Right ventricle myocardium inferior (tissue), 1 donor: Measurements from ENCODE around the gene RNASE4. TPM values are rescaled to one million over a fixed set of nuclear protein-coding genes. Genes with fewer than 3 reads are reported as not detected.
"Not testable (repeated sequence)": the region's sequence is repeated elsewhere in the genome, so short reads cannot be mapped to it uniquely, and the experiment has no call there.

ENCODE experiments used
- ATAC-seq: fragments of 200-7000 bp; cut with Tn5 transposase; one replicate; pipeline ENCODE4 v1.9.1; 2020; ENCODE audit warnings: mild to moderate bottlenecking, moderate library complexity
- DNase-seq: peaks from one replicate; pipeline ENCODE4 v3.0.0; 2021; ENCODE audit errors: missing footprints
- intact Hi-C: fragments of 100-400 bp; cut with DNase I; formaldehyde crosslinking; loops from one replicate; pipeline ENCODE4 v1.11.0; 2022
- long read RNA-seq: library from polyadenylated mRNA; unstranded; transcript quantifications from one replicate; pipeline ENCODE4 v2.0.0, GENCODE V29; 2021
- total RNA-seq: library from RNA; stranded (reverse); fragmentation: NEBNext Ultra II Directional; extraction: Animal tissue kit (Norgen Biotek cat#: 25700); gene quantifications from one replicate; pipeline ENCODE4 v1.2.1, GENCODE V29; 2021
- donor health status: DM: no; HTN: yes; CAD: no; lungs with severe emphysema.

The RNASE4 gene, protein sequence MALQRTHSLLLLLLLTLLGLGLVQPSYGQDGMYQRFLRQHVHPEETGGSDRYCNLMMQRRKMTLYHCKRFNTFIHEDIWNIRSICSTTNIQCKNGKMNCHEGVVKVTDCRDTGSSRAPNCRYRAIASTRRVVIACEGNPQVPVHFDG
- total RNA-seq: 11.9 TPM
- long read RNA-seq, transcript RNASE4-203 (2 exons, 2,520 nt): major isoform, 5 of 5 reads
- long read RNA-seq, partial matches to known transcripts: 0 of 5 reads
- long read RNA-seq, other reads (novel, unspliced or antisense): 0 of 5 reads

GRCh38 chr14:20683891-20684661 lies at the start of gene RNASE4:
Gene RNASE4 (plus strand): TSS chr14:20684560. CDS start chr14:20699372, 14,812 bp downstream.
- ATAC-seq (peak; percentile 51), DNase-seq (peak; percentile 90)
- intact Hi-C loops: loop anchor here (1.0 to 5.0 kb wide), 7 partner anchors 57 to 418 kb away; partner anchors contain the start of genes CCNB1IP1, PIP4P1, RNASE7 and TEP1

GRCh38 chr14:20641591-20641990 lies 42.8 kb upstream of the RNASE4 start, which contains the start of gene OR6S1:
Gene OR6S1 (minus strand): TSS chr14:20641691. CDS start chr14:20641691, 0 bp downstream.
- no peak for DNase-seq
- ATAC-seq: no peak
- intact Hi-C loops: no loop called here

GRCh38 chr14:20642182-20642581 lies 42.2 kb upstream of the RNASE4 start:
- ATAC-seq: no peak
- intact Hi-C loops: no loop called here
- DNase-seq: no peak

GRCh38 chr14:20642755-20643154 lies 41.6 kb upstream of the RNASE4 start:
- intact Hi-C loops, ATAC-seq, DNase-seq: not testable (repeated sequence)

DNA sequence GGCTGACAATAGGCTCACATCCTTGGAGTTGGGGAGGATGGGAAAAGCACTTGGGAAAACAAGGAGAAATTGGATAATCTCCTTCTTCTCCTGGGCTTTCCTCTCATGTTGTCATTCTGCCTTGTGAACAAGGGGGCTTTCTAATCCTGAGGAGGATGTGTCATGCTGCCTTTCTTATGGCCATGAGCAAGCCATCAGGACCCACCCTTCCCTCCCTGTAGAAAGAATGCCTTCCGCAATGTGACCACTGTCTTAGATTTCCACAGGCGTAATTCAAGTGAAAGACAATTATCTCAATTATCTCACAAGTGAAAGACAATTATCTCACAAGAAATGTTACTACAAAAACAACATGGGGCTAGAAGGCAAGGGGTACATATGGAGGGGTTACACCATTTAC lies 39.8 kb upstream of the RNASE4 start:
- DNase-seq: no peak
- intact Hi-C loops: no loop called here
- ATAC-seq: no peak

DNA sequence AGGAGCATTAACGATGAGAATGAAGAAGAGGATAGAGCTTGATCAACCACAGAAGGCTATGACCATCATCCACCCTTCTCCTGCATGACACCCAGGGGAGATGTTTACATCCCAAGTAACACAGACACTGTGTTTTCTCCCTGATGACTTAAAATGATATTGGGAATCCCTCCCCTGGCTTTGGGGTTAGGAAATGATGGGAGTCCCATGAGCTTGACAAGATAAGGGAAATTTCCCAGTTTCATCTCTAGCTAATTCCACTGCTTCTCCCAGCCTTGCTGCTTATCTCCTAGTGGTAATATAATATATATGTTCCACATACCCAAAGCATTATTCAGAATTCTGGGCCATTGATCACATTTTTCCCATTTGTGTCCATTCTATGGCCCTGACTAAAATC lies 38.9 kb upstream of the RNASE4 start:
- intact Hi-C loops: no loop called here
- ATAC-seq (no peak), DNase-seq (no peak)

DNA sequence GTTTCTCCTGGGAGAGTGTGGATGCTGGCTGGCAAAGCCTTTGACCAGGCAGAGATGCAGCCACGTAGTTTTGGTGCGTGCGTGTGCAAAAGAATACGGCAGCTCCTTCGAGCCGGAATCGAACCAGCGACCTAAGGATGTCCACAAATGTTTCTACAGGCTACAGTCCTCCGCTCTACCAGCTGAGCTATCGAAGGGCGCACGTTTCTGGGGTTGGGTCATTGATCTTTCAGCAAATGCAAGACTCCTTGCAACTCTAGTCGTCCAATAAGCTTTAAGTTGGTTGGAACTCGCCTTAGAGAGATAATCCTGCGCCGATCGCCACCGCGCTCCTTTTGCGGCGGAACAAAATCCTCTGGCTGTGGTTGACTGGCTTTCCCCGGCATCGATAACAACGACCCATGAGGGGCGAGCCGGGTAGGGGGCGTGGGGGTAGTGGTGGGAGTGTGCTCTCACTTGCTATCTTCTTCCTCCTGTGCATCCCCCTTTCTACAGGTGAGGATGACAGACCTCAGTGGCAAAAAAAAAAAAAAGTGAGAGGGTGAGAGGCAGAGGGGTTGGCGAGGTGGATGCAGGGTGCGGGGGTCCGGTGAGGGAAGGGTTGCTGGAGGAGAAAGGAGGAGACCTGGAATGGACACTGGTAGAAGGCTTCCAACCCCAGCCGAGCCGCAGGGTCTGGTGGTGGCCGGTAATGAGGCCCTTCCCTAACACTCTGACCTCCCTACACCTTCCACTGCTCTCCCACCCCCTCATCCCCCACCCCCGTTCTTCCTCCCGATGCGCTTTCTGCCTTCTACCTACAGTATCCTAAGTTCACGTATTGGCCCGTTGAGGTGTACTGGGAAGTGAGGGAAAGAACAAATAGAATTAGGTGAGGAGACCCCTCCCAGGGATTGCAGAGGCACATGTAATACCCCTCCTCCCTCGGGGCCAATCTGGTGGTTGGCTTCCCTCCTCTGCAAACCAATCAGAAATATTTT lies 31.1 kb upstream of the RNASE4 start:
- intact Hi-C loops: no loop called here
- ATAC-seq (no peak), DNase-seq (no peak)

GRCh38 chr14:20655851-20656250 lies 28.5 kb upstream of the RNASE4 start:
- ATAC-seq: no peak
- intact Hi-C loops: no loop called here
- no peak for DNase-seq

DNA sequence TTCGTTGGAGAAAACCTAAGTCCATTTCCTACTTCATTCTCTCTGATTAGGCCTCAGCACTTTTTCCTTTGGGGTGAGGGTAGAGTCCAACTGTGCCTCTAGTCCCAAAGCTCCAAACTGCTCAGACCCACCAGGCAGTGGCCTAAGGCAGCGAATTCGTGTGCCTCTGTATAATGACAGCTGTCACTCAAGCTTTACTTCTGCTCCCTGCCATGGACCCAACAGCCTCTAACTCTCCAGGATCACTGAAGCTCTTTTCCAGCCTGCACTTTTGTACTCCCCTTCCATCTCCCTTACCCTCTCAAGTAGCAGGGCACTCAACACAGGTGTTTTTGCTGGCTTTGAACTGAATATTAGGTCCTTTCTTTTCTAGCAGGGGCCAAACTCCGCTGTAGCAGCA lies 28.1 kb upstream of the RNASE4 start:
- DNase-seq: no peak
- intact Hi-C loops: no loop called here
- no peak for ATAC-seq

DNA sequence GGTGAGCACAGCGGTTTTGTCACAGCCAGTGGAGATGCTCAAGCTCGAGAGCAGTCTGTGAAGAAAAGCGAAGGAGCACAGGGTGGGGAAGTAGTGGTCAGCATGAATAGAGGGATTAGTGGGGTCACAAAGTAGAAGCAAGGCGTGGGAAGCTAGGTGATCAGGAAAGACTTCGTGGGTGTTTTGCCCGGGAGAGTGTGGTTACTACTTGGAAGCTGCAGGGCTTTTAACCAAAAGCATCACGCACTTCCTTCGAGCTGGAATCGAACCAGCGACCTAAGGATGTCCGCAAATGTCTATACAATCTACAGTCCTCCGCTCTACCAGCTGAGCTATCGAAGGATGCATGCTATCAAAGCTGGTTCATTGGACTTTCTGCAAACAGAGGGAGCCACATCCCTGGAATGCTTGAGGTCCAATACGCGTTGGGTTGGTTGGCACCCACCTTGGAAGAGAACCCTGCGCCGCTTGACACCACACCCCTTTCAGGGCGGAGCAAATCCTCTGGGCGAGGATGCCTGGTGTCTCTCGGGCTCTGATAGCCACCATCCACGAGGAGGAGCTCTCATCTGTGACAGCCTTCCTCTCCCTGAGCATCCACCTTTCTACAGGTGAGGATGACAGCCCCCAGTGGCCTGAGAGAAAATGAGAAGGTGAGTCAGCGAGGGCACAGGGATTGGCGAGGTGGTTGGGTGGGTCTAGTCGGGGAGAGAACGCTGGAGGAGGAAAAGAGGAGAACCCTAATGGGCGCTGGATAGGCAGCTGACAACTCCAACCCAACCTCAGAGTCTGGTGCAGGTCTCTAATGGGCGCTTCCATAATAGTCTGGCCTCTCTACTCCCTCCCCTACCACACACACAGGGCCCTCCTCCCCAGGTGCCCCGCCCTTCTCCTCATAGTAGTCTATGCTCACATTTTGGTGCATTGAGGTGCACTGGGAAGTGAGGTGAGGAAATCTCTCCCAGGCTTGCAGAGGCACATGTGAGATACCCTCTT lies 26.8 kb upstream of the RNASE4 start:
- DNase-seq: no peak
- ATAC-seq: no peak
- intact Hi-C loops: no loop called here

DNA sequence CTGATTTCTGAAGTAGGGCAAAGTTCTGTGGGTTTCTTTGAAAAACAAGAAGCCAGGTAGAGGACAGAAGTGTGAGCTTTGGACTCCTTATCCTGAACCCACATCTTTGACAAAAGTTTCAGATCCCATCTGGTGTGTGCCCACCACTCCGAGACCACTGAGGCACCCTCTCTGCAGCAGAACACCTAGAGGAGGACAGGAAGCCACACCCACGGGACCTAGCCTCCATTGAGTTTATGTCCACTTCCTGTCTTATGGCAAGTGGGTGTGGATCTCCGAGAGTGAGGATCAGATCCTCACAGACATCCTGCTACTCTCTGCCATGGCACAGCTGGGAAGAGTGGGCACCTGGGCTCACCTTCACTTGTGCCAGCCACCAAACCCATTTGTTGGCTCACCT lies 26.1 kb upstream of the RNASE4 start:
- DNase-seq (no peak), ATAC-seq (no peak)

GRCh38 chr14:20659336-20659735 lies 25.0 kb upstream of the RNASE4 start:
- DNase-seq (no peak), ATAC-seq (no peak)
- intact Hi-C loops: no loop called here

More for the DNA sequence above, 26.1 kb upstream of the RNASE4 start:
- intact Hi-C loops: no loop called here

DNA sequence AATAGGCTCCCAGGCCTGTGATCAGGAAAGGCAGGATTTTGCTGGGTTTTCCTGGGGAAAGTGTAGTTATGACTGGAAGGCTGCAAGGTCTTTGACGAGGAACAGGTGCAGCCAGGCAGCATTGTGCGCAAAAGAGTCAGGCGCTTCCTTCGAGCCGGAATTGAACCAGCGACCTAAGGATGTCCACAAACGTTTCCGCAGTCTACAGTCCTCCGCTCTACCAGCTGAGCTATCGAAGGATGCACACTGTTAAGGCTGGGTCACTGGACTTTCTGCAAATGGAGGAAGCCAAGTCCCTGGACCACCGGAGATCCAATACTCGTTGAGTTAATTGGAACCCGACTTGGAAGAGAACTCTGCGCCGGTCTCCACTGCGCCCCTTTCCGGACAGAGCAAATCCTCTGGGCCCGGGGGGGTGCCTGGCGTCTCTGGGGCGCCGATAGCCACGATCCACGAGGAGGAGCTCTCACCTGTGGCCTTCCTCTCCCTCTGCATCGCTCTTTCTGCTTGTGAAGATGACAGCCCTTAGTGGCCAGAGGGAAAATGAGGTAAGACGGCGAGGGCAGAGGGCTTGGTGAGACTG lies 24.5 kb upstream of the RNASE4 start:
- no peak for DNase-seq
- no peak for ATAC-seq
- intact Hi-C loops: no loop called here

DNA sequence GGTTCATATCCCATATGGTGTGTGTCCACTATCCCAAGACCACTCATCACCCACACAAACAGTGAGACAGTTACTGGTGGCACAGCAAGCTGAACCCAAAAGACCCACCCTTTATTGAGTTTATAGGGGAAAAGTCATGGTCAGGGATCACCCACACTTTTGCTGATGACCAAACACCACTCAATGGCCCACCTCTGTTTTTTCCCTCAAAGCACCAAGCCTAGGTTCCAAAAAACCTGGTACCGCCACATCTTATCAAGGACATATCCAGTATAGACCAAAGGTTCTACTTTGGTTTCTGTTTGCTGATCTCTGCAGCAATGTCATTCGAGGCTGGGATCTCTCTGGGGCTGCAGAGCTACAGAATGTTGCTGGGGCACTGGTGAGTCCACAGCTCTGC lies 23.2 kb upstream of the RNASE4 start:
- DNase-seq: no peak
- ATAC-seq: no peak
- intact Hi-C loops: no loop called here

- intact Hi-C loops: no loop called here
- DNase-seq (peak; percentile 77), ATAC-seq (no peak)
These were observed 21.2 kb upstream of the RNASE4 start for GRCh38 chr14:20662968-20663732.

- intact Hi-C loops, DNase-seq, ATAC-seq: not testable (repeated sequence)
These were observed 17.9 kb upstream of the RNASE4 start for GRCh38 chr14:20666400-20666961.
